ENCODE data around the gene NCOA3. TPM values are rescaled to one million over a fixed set of nuclear protein-coding genes. Genes with fewer than 3 reads are reported as not detected.

NCOA3 gene
- total and polyA plus RNA-seq, 2 experiments from 2014 or later, result 6.7 to 16.2 TPM

GRCh38 chr20:47664744-47665143 is 163.1 kb downstream of the NCOA3 start:
- no peak for DNase-seq (ENCODE audit: low read depth in 1 of 2, low spot score in 1 of 2)
- Histone ChIP-seq H3K4me3 (no peak overlapping the region), H3K36me3 (no peaks in the 10 kb centered on the region), H3K27ac (no peak overlapping the region), H3K9me3 (ENCODE audit: low read depth) (no peaks in the 10 kb centered on the region), H3K27me3 (no peaks in the 10 kb centered on the region), H3K4me1 (ENCODE audit: low read depth) (peaks cover 5% of the 10 kb centered on the region)
- TF ChIP-seq, protein P1, sequence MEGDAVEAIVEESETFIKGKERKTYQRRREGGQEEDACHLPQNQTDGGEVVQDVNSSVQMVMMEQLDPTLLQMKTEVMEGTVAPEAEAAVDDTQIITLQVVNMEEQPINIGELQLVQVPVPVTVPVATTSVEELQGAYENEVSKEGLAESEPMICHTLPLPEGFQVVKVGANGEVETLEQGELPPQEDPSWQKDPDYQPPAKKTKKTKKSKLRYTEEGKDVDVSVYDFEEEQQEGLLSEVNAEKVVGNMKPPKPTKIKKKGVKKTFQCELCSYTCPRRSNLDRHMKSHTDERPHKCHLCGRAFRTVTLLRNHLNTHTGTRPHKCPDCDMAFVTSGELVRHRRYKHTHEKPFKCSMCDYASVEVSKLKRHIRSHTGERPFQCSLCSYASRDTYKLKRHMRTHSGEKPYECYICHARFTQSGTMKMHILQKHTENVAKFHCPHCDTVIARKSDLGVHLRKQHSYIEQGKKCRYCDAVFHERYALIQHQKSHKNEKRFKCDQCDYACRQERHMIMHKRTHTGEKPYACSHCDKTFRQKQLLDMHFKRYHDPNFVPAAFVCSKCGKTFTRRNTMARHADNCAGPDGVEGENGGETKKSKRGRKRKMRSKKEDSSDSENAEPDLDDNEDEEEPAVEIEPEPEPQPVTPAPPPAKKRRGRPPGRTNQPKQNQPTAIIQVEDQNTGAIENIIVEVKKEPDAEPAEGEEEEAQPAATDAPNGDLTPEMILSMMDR (IDR thresholded peaks at IDR 0.05; ENCODE audit: low read depth, low read length), result no peak

DNA sequence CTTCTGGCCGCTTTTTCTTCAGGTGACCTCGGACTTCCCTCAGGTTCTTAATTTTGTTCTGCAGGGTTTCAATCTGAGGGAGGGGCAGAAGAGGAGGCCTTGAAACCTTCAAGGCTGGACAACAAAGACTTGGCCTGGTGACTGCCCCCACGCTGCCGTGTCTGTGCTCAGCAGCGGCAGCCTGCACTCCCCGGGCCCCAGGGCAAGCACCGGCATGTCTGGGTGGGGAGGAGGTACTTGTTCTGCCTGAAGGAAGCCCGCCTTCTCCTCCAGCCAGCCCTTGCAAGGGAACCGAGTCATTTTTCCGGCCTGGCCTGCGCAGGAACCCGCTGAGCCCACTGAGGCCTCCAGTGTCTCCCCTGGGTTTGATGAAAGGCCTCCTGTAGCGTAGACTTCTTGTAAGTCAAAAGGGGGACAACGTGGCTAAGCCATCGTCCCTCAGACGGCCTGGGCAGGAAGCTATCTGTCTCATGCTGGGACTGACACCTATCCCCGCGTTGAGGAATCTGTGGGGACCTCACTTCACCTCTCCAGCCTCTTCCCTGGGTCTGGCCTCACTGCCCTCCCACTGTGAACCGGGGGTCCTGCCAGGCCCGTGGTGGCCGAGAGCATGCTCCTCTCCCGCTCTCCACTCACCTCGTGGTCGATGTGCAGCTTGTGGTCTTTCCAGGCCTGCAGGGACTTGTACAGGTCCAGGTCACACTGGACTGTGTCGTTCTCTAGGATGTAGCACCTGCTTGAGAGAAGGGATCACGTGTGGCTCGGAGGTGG is 163.7 kb downstream of the NCOA3 start:
- Histone ChIP-seq H3K27ac (no peak overlapping the region), H3K4me3 (no peak overlapping the region), H3K4me1 (ENCODE audit: low read depth) (peaks cover 1% of the 10 kb centered on the region), H3K36me3 (no peaks in the 10 kb centered on the region), H3K9me3 (ENCODE audit: low read depth) (no peaks in the 10 kb centered on the region), H3K27me3 (no peaks in the 10 kb centered on the region)
- TF ChIP-seq, protein P1 (IDR thresholded peaks at IDR 0.05; ENCODE audit: low read depth, low read length), result no peak
- no peak for DNase-seq (ENCODE audit: low read depth in 1 of 2, low spot score in 1 of 2)

DNA sequence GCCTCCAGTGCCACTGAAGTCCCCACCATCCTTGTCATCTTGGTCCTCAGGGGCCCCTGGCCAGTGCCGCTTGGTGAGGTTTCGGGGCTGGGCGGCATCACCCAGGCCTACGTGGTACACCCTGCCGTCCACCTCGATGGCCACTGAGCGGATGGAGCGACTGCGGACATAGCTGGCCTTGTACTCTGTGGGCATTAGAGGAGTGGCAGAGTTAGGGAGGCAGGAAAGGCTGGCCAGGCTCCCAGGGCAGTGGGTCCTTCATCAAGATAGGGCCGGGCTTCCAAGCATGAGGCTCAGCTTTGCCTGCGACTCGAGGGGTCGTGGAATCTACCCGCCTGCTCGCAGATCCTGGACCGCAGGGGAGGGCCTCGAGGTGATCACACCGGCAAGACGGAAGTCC is 164.6 kb downstream of the NCOA3 start:
- Histone ChIP-seq H3K4me3 (no peak overlapping the region), H3K36me3 (no peaks in the 10 kb centered on the region), H3K27ac (no peak overlapping the region), H3K9me3 (ENCODE audit: low read depth) (no peaks in the 10 kb centered on the region), H3K4me1 (ENCODE audit: low read depth) (no peaks in the 10 kb centered on the region), H3K27me3 (no peaks in the 10 kb centered on the region)
- DNase-seq (ENCODE audit: low read depth in 1 of 2, low spot score in 1 of 2), result no peak
- TF ChIP-seq, protein P1 (IDR thresholded peaks at IDR 0.05; ENCODE audit: low read depth, low read length), result no peak

GRCh38 chr20:47667086-47667485 is 165.4 kb downstream of the NCOA3 start:
- TF ChIP-seq, protein P1 (IDR thresholded peaks at IDR 0.05; ENCODE audit: low read depth, low read length), result no peak
- no peaks in the 10 kb centered on the region for H3K9me3 ChIP-seq (ENCODE audit: low read depth)
- H3K4me3 ChIP-seq, result no peak overlapping the region
- H3K36me3 ChIP-seq, result no peaks in the 10 kb centered on the region
- no peaks in the 10 kb centered on the region for H3K4me1 ChIP-seq (ENCODE audit: low read depth)
- no peak for DNase-seq (ENCODE audit: low read depth in 1 of 2, low spot score in 1 of 2)
- H3K27ac ChIP-seq, result no peak overlapping the region
- H3K27me3 ChIP-seq, result no peaks in the 10 kb centered on the region

GRCh38 chr20:47667531-47668312 is 166.0 kb downstream of the NCOA3 start:
- H3K4me1 ChIP-seq (ENCODE audit: low read depth), result no peaks in the 10 kb centered on the region
- H3K9me3 ChIP-seq (ENCODE audit: low read depth), result no peaks in the 10 kb centered on the region
- TF ChIP-seq, protein P1 (IDR thresholded peaks at IDR 0.05; ENCODE audit: low read depth, low read length), result no peak
- no peak for DNase-seq (ENCODE audit: low read depth in 1 of 2, low spot score in 1 of 2)
- no peak overlapping the region for H3K27ac ChIP-seq
- H3K27me3 ChIP-seq, result no peaks in the 10 kb centered on the region
- no peaks in the 10 kb centered on the region for H3K36me3 ChIP-seq
- no peak overlapping the region for H3K4me3 ChIP-seq

All from cardiac muscle cell (in vitro differentiated cells and primary cell).